H1 (cell line): ENCODE measurements around the gene NKX6-1. TPM values are rescaled to one million over a fixed set of nuclear protein-coding genes. Genes with fewer than 3 reads are reported as not detected.
A peak's percentile ranks its signal among the peaks of the same experiment; 100 is the strongest.

Experiments used
- CTCF ChIA-PET: fragments of 300-600 bp; sonication (Branson Sonifier 250); formaldehyde crosslinking; loops from one replicate; lab custom pipeline; 2021; ENCODE audit not compliant: partially characterized antibody; lab: Charles Lee
- POLR2A ChIA-PET: fragments of 300-600 bp; sonication (Branson Sonifier 250); formaldehyde crosslinking; loops from one replicate; lab custom pipeline; 2021; ENCODE audit warnings: inconsistent platforms; ENCODE audit not compliant: partially characterized antibody; lab: Charles Lee
- DNase-seq, 2 experiments: peaks; one replicate each; pipeline versions ENCODE4 v3.0.0 to v3.0.0-alpha.2; 2010 to 2022; ENCODE audit warnings: low spot score in 2 of 2, low read depth in 1 of 2, mixed read lengths in 1 of 2
- FAIRE-seq: peaks from 2 replicates; lab custom pipeline; 2011; peaks lifted over from hg19 to GRCh38; lab: Jason Lieb, UNC
- H2AFZ ChIP-seq: 2 replicates; pipeline ENCODE4 v1.8.1; 2012; ENCODE audit warnings: low read length, inconsistent platforms
- H2AK5ac ChIP-seq: 2 replicates; pipeline ENCODE4 v1.6.1; 2013; ENCODE audit warnings: low read depth, low read length
- H2BK120ac ChIP-seq: replicated peaks from 2 replicates; pipeline ENCODE3; 2013; ENCODE audit warnings: low read depth, low read length, inconsistent platforms
- H2BK12ac ChIP-seq: 2 replicates; pipeline ENCODE4 v1.6.1; 2013; ENCODE audit warnings: low read depth, low read length
- H2BK15ac ChIP-seq: 2 replicates; pipeline ENCODE4 v1.6.1; 2013; ENCODE audit warnings: low read length
- H2BK20ac ChIP-seq: 2 replicates; pipeline ENCODE4 v1.6.1; 2013; ENCODE audit warnings: low read length
- H2BK5ac ChIP-seq: 2 replicates; pipeline ENCODE4 v1.6.1; 2013; ENCODE audit warnings: low read depth, low read length
- H3K14ac ChIP-seq: 2 replicates; pipeline ENCODE4 v1.6.1; 2013; ENCODE audit warnings: inconsistent platforms; ENCODE audit not compliant: insufficient read length
- H3K18ac ChIP-seq: 2 replicates; pipeline ENCODE4 v1.6.1; 2013; ENCODE audit warnings: low read length; ENCODE audit errors: extremely low read depth
- H3K23ac ChIP-seq: 2 replicates; pipeline ENCODE4 v1.6.1; 2013; ENCODE audit warnings: inconsistent platforms; ENCODE audit not compliant: insufficient read length
- H3K23me2 ChIP-seq: 2 replicates; pipeline ENCODE4 v1.6.1; 2013; ENCODE audit warnings: low read depth, low read length
- H3K27ac ChIP-seq: 2 replicates; pipeline ENCODE4 v1.6.1; 2011; ENCODE audit warnings: low read depth, low read length, inconsistent platforms
- H3K27me3 ChIP-seq, 4 experiments: replicated peaks in 1 of 4; 1 replicate in 1 of 4; 2 replicates in 3 of 4; pipeline versions ENCODE4 v1.6.1 to v1.8.1; 2011 to 2013; ENCODE audit warnings: low read length in 3 of 4, mild to moderate bottlenecking in 3 of 4, inconsistent platforms in 2 of 4, mixed read lengths in 2 of 4, moderate library complexity in 1 of 4; ENCODE audit not compliant: control insufficient read depth in 3 of 4, insufficient read depth in 3 of 4; ENCODE audit errors: extremely low read depth in 1 of 4
- H3K36me3 ChIP-seq, 4 experiments: 2 replicates each; pipeline versions ENCODE4 v1.6.1 to v1.8.1; 2011 to 2013; ENCODE audit warnings: mild to moderate bottlenecking in 4 of 4, low read length in 3 of 4, moderate library complexity in 2 of 4, control low read depth in 1 of 4, inconsistent platforms in 1 of 4; ENCODE audit not compliant: insufficient read depth in 4 of 4, control insufficient read depth in 2 of 4
- H3K4ac ChIP-seq: replicated peaks from 2 replicates; pipeline ENCODE3; 2013; ENCODE audit warnings: low read length, low read depth, mixed read lengths, inconsistent platforms; ENCODE audit not compliant: insufficient read length
- H3K4me1 ChIP-seq, 4 experiments: replicated peaks in 1 of 4; 1 replicate in 1 of 4; 2 replicates in 3 of 4; pipeline versions ENCODE4 v1.6.1 to v1.8.1; 2011 to 2013; ENCODE audit warnings: low read length in 3 of 4, inconsistent platforms in 2 of 4, mixed read lengths in 1 of 4; ENCODE audit not compliant: insufficient read depth in 4 of 4, control insufficient read depth in 3 of 4
- H3K4me2 ChIP-seq, 2 experiments: 2 replicates each; pipeline versions ENCODE4 v1.6.1 to v1.8.1; 2011 to 2013; ENCODE audit warnings: low read depth in 2 of 2, low read length in 2 of 2, control low read depth in 1 of 2, inconsistent platforms in 1 of 2, mild to moderate bottlenecking in 1 of 2; ENCODE audit not compliant: insufficient read depth in 1 of 2
- H3K4me3 ChIP-seq, 4 experiments: fragments of 200-600, 300-600 bp in 1 of 4; sonication (generic), shearing (Covaris generic), sonication (Bioruptor Twin) in 1 of 4; 2 replicates each; pipeline versions ENCODE4 v1.5.1 to v1.8.1; 2011 to 2016; ENCODE audit warnings: low read length in 4 of 4, low read depth in 3 of 4, control low read depth in 2 of 4, inconsistent platforms in 2 of 4, mild to moderate bottlenecking in 2 of 4, mixed read lengths in 1 of 4, moderate library complexity in 1 of 4; ENCODE audit not compliant: insufficient read depth in 2 of 4; ENCODE audit errors: extremely low read depth in 1 of 4
- H3K56ac ChIP-seq: replicated peaks from 2 replicates; pipeline ENCODE3; 2013; ENCODE audit warnings: low read depth, mild to moderate bottlenecking, mixed read lengths, low read length, inconsistent platforms; ENCODE audit not compliant: insufficient read length
- H3K79me1 ChIP-seq: 2 replicates; pipeline ENCODE4 v1.6.1; 2013; ENCODE audit warnings: low read depth, low read length, control low read depth
- H3K79me2 ChIP-seq, 2 experiments: 2 replicates each; pipeline versions ENCODE4 v1.6.1 to v1.8.1; 2012 to 2013; ENCODE audit warnings: low read length in 2 of 2, mild to moderate bottlenecking in 2 of 2, inconsistent platforms in 1 of 2; ENCODE audit not compliant: insufficient read depth in 2 of 2, control insufficient read depth in 1 of 2
- H3K9ac ChIP-seq, 4 experiments: replicated peaks in 1 of 4; 1 replicate in 1 of 4; 2 replicates in 3 of 4; pipeline versions ENCODE4 v1.6.1 to v1.8.1; 2011 to 2013; ENCODE audit warnings: low read depth in 3 of 4, low read length in 3 of 4, control low read depth in 2 of 4, mild to moderate bottlenecking in 2 of 4, moderate library complexity in 2 of 4, inconsistent platforms in 1 of 4; ENCODE audit errors: extremely low read depth in 1 of 4
- H3K9me3 ChIP-seq, 2 experiments: 2 replicates each; pipeline versions ENCODE4 v1.6.1 to v1.8.1; 2012 to 2013; ENCODE audit warnings: mild to moderate bottlenecking in 2 of 2, moderate library complexity in 2 of 2, control low read depth in 1 of 2, inconsistent platforms in 1 of 2, low read depth in 1 of 2, low read length in 1 of 2, mixed read lengths in 1 of 2; ENCODE audit not compliant: insufficient read depth in 2 of 2
- H4K20me1 ChIP-seq, 2 experiments: replicated peaks in 1 of 2; 2 replicates each; pipeline versions ENCODE3 to v1.8.1; 2011 to 2013; ENCODE audit warnings: inconsistent platforms in 2 of 2, low read length in 2 of 2, mild to moderate bottlenecking in 1 of 2; ENCODE audit not compliant: insufficient read depth in 2 of 2, control insufficient read depth in 1 of 2
- H4K5ac ChIP-seq: 2 replicates; pipeline ENCODE4 v1.6.1; 2013; ENCODE audit warnings: low read length, low read depth, mixed read lengths, inconsistent platforms; ENCODE audit not compliant: insufficient read length
- H4K8ac ChIP-seq: 2 replicates; pipeline ENCODE4 v1.8.0; 2013; ENCODE audit warnings: mild to moderate bottlenecking, moderate library complexity, low read length, inconsistent platforms; ENCODE audit not compliant: insufficient read depth; ENCODE audit errors: extremely low read depth
- H4K91ac ChIP-seq: replicated peaks from 2 replicates; pipeline ENCODE3; 2013; ENCODE audit warnings: low read length, mixed read lengths, inconsistent platforms; ENCODE audit not compliant: insufficient read length
- CBX8 ChIP-seq: fragments of 300-800, 300-1000 bp; sonication (generic); IDR thresholded peaks from 2 replicates; pipeline ENCODE4 v1.7.1; 2016; ENCODE audit warnings: low read depth, low read length, borderline replicate concordance
- CHD2 ChIP-seq: IDR thresholded peaks from 2 replicates; pipeline ENCODE4 v1.6.1; 2012; ENCODE audit warnings: low read length, improper control_type of control experiment
- CTBP2 ChIP-seq: IDR thresholded peaks from 2 replicates; pipeline ENCODE4 v1.7.0; 2011; ENCODE audit warnings: borderline replicate concordance, mild to moderate bottlenecking, moderate library complexity, mixed read lengths, low read length; ENCODE audit not compliant: insufficient read depth, insufficient read length
- EZH2 ChIP-seq: fragments of 200-600 bp; sonication (generic); IDR thresholded peaks from 2 replicates; pipeline ENCODE4 v1.7.1; 2012; ENCODE audit warnings: low read depth, mild to moderate bottlenecking, moderate library complexity, low read length, inconsistent platforms; ENCODE audit not compliant: severe bottlenecking
- JUN ChIP-seq: IDR thresholded peaks from 2 replicates; pipeline ENCODE4 v1.6.1; 2011; ENCODE audit warnings: low read depth, mild to moderate bottlenecking, improper control_type of control experiment, low read length
- KDM4A ChIP-seq: IDR thresholded peaks from one replicate; pipeline ENCODE4 v1.7.1; 2012; ENCODE audit warnings: low read depth, mild to moderate bottlenecking, moderate library complexity, low read length, inconsistent platforms; ENCODE audit not compliant: severe bottlenecking
- POLR2AphosphoS5 ChIP-seq: IDR thresholded peaks from 2 replicates; pipeline ENCODE4 v1.6.1; 2011; ENCODE audit warnings: low read depth, low read length
- RBBP5 ChIP-seq: IDR thresholded peaks from 2 replicates; pipeline ENCODE4 v1.7.1; 2012; ENCODE audit warnings: low read depth, mild to moderate bottlenecking, inconsistent platforms, low read length, moderate library complexity, borderline replicate concordance
- TCF12 ChIP-seq: IDR thresholded peaks from 2 replicates; pipeline ENCODE4 v1.6.1; 2011; ENCODE audit warnings: low read depth, mild to moderate bottlenecking, low read length
- WGBS, 2 experiments: shearing (Covaris generic) in 1 of 2; methylation state at CpG; one replicate each; pipeline versions ENCODE4 v1.1.6 to v1.1.7; 2013 to 2015; ENCODE audit warnings: low lambda C conversion rate in 2 of 2, mixed read lengths in 2 of 2, inconsistent platforms in 1 of 2, low coverage in 1 of 2, missing lambda C conversion rate in 1 of 2; ENCODE audit not compliant: insufficient replicate concordance in 2 of 2, insufficient coverage in 1 of 2, insufficient read length in 1 of 2; ENCODE audit errors: extremely low coverage in 1 of 2, missing lambda C conversion rate in 1 of 2; 5-methylcytosine and 5-hydroxymethylcytosine counted together
- polyA plus RNA-seq, 7 experiments: library from polyadenylated mRNA; depleted of rRNA in 3 of 7; stranded (reverse) in 5 of 7; unstranded in 2 of 7; fragments of >200 nt in 5 of 7; fragments of 200-250 nt in 2 of 7; gene quantifications; 1 replicate in 5 of 7; 2 replicates in 1 of 7; 4 replicates in 1 of 7; pipeline versions ENCODE4 v1.2.1 to v1.2.3, GENCODE V29; 2011 to 2013; ENCODE audit warnings: missing spikeins in 2 of 7, mixed read lengths in 2 of 7
- total RNA-seq: library from RNA; stranded (reverse); fragmentation: NEBNext Ultra II Directional; extraction: Animal tissue kit (Norgen Biotek cat#: 25700); gene quantifications from 2 replicates; pipeline ENCODE4 v1.2.1, GENCODE V29; 2021
- TF ChIP-seq, protein P1 (sequence below): IDR thresholded peaks from 2 replicates; pipeline ENCODE4 v1.6.1; 2012; ENCODE audit warnings: inconsistent platforms

The NKX6-1 gene
- total and polyA plus RNA-seq, 2 of the 8 experiments (the other 6 are each of a cell fraction or from before 2014, with no cell fraction given) = 0.03 to 0.45 TPM

DNA sequence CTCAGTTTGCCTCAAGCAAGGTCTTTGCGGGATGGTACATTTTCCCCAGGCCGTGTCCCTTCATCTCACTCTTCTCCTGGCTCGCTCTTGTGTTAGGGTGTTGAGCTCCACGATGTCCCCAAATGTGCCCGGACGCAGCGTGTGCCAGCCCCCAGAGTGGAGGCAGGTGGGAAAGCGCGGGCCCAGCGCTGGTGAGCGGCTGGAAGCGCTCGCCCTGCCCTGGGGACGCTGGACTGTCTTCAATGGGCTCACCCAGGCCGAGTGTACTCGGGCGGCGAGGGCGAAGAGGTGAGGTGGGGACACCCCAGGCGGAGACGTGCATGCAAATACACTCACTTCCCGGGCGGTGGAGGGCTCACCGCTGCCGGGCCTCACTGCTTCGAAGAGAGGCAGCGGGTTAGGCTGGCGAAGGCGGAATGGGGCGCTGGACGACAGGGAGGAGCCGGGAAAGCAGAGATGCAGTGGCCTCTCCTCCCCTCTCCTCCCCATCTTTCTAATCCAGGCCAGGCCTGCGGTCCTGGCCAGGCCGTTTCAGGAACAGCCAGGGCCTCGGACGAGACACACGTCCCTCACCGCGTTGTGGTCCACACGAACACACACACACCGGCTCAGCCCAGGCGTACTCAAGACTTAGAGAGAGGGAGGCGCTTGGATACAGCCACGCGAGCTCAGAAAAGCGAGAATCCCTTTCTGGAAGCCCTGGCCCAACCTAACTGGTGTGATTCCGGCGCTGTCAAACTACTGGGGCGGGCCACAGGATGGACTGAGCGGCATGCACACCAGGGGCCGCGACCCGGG lies 2.2 kb downstream of the NKX6-1 start:
- H3K56ac ChIP-seq = no peak overlapping the region
- H2BK5ac ChIP-seq = peak overlapping the region; percentile 35; the same call in 1 of the 2 replicates
- no peak overlapping the region for H2BK120ac ChIP-seq
- H3K9me3 ChIP-seq = no peaks in the 10 kb centered on the region
- peaks cover 6 to 41% (median 28%) of the 10 kb centered on the region in 4 experiments for H3K4me1 ChIP-seq
- H3K79me2 ChIP-seq = no peaks in the 10 kb centered on the region
- 3% methylated on average over 40 of the region's 53 CpGs; no CpG with 5 or more reads in 1 of the 2 experiments for WGBS, 2 experiments
- FAIRE-seq (no peak), DNase-seq (peak in 1 of 2 experiments; percentile 78)
- H4K5ac ChIP-seq = no peak overlapping the region
- peaks cover 7 to 13% of the 10 kb centered on the region in 2 experiments for H4K20me1 ChIP-seq
- no peak overlapping the region for H3K14ac ChIP-seq
- POLR2A ChIA-PET = no interaction called here
- H3K23me2 ChIP-seq = peaks cover 39% of the 10 kb centered on the region; the same call in 1 of the 2 replicates
- no peak overlapping the region for H3K27ac ChIP-seq
- peak overlapping the region; percentile 53 for H4K8ac ChIP-seq
- H4K91ac ChIP-seq = no peak overlapping the region
- H2BK12ac ChIP-seq = peak overlapping the region; percentile 77; the same call in 1 of the 2 replicates
- CTCF ChIA-PET = interaction anchor here (0.7 to 5.0 kb wide), 4 partner anchors 14 to 45 kb away, joined by 3 to 69 read pairs (median 5); no protein-coding TSS in a partner anchor
- peaks cover 0 to 11% (median 0%) of the 10 kb centered on the region in 4 experiments; a peak in 1 of 8 replicates for H3K36me3 ChIP-seq
- no peaks in the 10 kb centered on the region for H3K79me1 ChIP-seq
- H2BK20ac ChIP-seq = no peak overlapping the region
- no peak overlapping the region for H3K23ac ChIP-seq
- H3K4ac ChIP-seq = no peak overlapping the region
- H3K27me3 ChIP-seq = peaks cover 74 to 97% (median 90%) of the 10 kb centered on the region in 4 experiments
- H3K18ac ChIP-seq = peak overlapping the region; percentile 60; the same call in 1 of the 2 replicates
- H3K4me3 ChIP-seq = peak overlapping the region; percentile 9 to 65 (median 31)
- H3K9ac ChIP-seq = no peak overlapping the region
- H2AFZ ChIP-seq = no peak overlapping the region; the same call in 1 of the 2 replicates
- 0 out of 2 replicates have a peak overlapping the region, but pooled peaks have one; percentile 81 for H2BK15ac ChIP-seq
- 0 out of 2 replicates have a peak overlapping the region, but pooled peaks have one; percentile 65 for H2AK5ac ChIP-seq
- peak overlapping the region; percentile 81 to 87 for H3K4me2 ChIP-seq
- TF ChIP-seq, protein P1, sequence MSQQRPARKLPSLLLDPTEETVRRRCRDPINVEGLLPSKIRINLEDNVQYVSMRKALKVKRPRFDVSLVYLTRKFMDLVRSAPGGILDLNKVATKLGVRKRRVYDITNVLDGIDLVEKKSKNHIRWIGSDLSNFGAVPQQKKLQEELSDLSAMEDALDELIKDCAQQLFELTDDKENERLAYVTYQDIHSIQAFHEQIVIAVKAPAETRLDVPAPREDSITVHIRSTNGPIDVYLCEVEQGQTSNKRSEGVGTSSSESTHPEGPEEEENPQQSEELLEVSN = peak; percentile 67
- TF ChIP-seq CBX8 (0 out of 2 replicates have a peak, but pooled peaks have one; percentile 53), POLR2AphosphoS5 (no peak), CHD2 (no peak), CTBP2 (peak; percentile 96), KDM4A (peak; percentile 53), EZH2 (peak; percentile 96), TCF12 (no peak), RBBP5 (0 out of 2 replicates have a peak, but pooled peaks have one; percentile 1), JUN (no peak)
